Vagina (tissue), 2 donors: ENCODE measurements around the gene BMPR1A.

Source experiments
- CTCF ChIP-seq, 3 experiments: fragments of 450-650 bp in 2 of 3; fragments of 200-600 bp in 1 of 3; sonication (generic) in 1 of 3; IDR thresholded peaks; one replicate each; pipeline ENCODE4 v1.5.1; 2017 to 2019; ENCODE audit warnings: antibody characterized with exemption in 3 of 3, mild to moderate bottlenecking in 2 of 3, moderate library complexity in 2 of 3
- POLR2A ChIP-seq, 2 donors: fragments of 450-650 bp; IDR thresholded peaks; one replicate each; pipeline ENCODE4 v1.6.1; 2017; ENCODE audit warnings: antibody characterized with exemption in 2 of 2, mild to moderate bottlenecking in 2 of 2, moderate library complexity in 2 of 2
- POLR2AphosphoS5 ChIP-seq, 2 donors: sonication (generic); formaldehyde crosslinking; IDR thresholded peaks; one replicate each; pipeline ENCODE4 v1.9.0; 2017; ENCODE audit warnings: antibody characterized with exemption in 2 of 2, mild to moderate bottlenecking in 2 of 2, low read depth in 1 of 2; ENCODE audit not compliant: insufficient read depth in 1 of 2

GRCh38 chr10:86792461-86793167 is 36.2 kb downstream of the BMPR1A start:
- TF ChIP-seq CTCF (IDR thresholded peaks at IDR 0.05) (no peak), POLR2A (IDR thresholded peaks at IDR 0.05) (no peak), POLR2AphosphoS5 (IDR thresholded peaks at IDR 0.05; ENCODE audit: insufficient read depth in 1 of 2, low read depth in 1 of 2) (no peak)
